NCI-H2196 treated with DMSO at 0.1 percent for 48 hours (cell line): ENCODE measurements around the gene GRM1.

ENCODE experiments used
- DNase-seq: peaks from one replicate; lab custom pipeline; 2025; ENCODE audit not compliant: unreplicated experiment; lab: John Stamatoyannopoulos, UW

The GRM1 gene

GRCh38 chr6:146028851-146029572 lies at the start of gene GRM1:
Gene GRM1 (plus strand): TSS chr6:146029062. CDS start chr6:146029518, 456 bp downstream.
- DNase-seq: no peak

- DNase-seq: no peak
These were observed 19.5 kb upstream of the GRM1 start for GRCh38 chr6:146009338-146009737.

GRCh38 chr6:146014233-146014632 lies 14.6 kb upstream of the GRM1 start:
- DNase-seq: no peak

GRCh38 chr6:146017672-146018071 lies 11.2 kb upstream of the GRM1 start:
- no peak for DNase-seq

GRCh38 chr6:146026873-146027272 lies 2.0 kb upstream of the GRM1 start:
- DNase-seq: no peak

GRCh38 chr6:146027586-146028251 lies 1.1 kb upstream of the GRM1 start:
- DNase-seq: no peak

GRCh38 chr6:146028252-146028795 lies 538 bp upstream of the GRM1 start:
- no peak for DNase-seq

GRCh38 chr6:146029573-146030184 lies 817 bp downstream of the GRM1 start:
- DNase-seq: no peak

GRCh38 chr6:146032387-146032786 lies 3.5 kb downstream of the GRM1 start:
- no peak for DNase-seq

- DNase-seq: no peak
These were observed 11.5 kb downstream of the GRM1 start for GRCh38 chr6:146040360-146040759.

- DNase-seq: no peak
These were observed 12.4 kb downstream of the GRM1 start for GRCh38 chr6:146041282-146041681.

- no peak for DNase-seq
These were observed 18.5 kb downstream of the GRM1 start for GRCh38 chr6:146047371-146047770.

GRCh38 chr6:146050168-146050567 lies 21.3 kb downstream of the GRM1 start:
- no peak for DNase-seq

GRCh38 chr6:146056506-146056905 lies 27.6 kb downstream of the GRM1 start:
- no peak for DNase-seq

- no peak for DNase-seq
These were observed 36.8 kb downstream of the GRM1 start for GRCh38 chr6:146065690-146066089.

GRCh38 chr6:146066506-146066905 lies 37.6 kb downstream of the GRM1 start:
- no peak for DNase-seq

GRCh38 chr6:146071781-146072180 lies 42.9 kb downstream of the GRM1 start:
- no peak for DNase-seq

GRCh38 chr6:146077992-146078391 lies 49.1 kb downstream of the GRM1 start:
- no peak for DNase-seq

- no peak for DNase-seq
These were observed 58.5 kb downstream of the GRM1 start for GRCh38 chr6:146087386-146087785.

- no peak for DNase-seq
These were observed 61.6 kb downstream of the GRM1 start for GRCh38 chr6:146090474-146090873.

GRCh38 chr6:146092961-146093686 lies 64.3 kb downstream of the GRM1 start:
- no peak for DNase-seq
